ENCODE results near the gene UNC119B.
"Not testable (repeated sequence)": the region's sequence is repeated elsewhere in the genome, so short reads cannot be mapped to it uniquely, and the experiment has no call there.

The UNC119B gene

DNA sequence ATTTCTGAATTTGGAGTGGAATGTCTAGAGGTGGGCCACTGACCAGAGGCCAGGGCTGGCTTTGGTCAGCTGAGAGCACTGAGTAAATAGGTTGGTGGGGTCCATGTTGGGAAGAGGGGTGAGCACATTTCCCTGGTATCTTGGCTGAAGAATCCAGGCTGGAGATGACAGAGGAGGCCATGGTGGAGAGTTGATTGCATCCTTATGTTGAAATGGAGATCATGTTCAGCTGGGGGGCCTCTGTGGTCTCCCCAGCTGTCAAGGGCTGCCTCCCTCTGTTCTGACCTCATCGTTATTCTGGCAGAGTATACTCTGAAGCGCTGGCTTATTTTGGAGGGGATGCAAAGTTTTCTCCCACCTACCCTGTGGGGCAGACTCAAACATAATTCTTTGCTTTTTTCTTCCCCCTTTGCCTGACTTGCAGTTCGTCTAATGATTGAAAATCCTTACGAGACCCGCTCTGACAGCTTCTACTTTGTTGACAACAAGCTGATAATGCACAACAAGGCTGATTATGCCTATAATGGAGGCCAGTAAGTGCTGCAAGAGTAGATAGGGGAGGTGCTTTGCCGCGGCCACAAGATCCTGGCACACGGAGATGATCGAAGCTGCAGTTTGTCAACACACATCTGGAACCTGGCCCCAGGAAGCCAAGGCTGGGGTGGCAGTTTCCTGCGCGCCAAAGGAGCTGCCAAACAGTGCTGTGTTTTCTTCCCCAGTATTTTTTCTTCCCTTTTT lies 9.4 kb downstream of the UNC119B start:
- no peak for DNase-seq (ENCODE audit: low spot score)

- DNase-seq (ENCODE audit: low spot score): peak; percentile 51
Measured at GRCh38 chr12:120720234-120720986, 10.2 kb downstream of the UNC119B start.

DNA sequence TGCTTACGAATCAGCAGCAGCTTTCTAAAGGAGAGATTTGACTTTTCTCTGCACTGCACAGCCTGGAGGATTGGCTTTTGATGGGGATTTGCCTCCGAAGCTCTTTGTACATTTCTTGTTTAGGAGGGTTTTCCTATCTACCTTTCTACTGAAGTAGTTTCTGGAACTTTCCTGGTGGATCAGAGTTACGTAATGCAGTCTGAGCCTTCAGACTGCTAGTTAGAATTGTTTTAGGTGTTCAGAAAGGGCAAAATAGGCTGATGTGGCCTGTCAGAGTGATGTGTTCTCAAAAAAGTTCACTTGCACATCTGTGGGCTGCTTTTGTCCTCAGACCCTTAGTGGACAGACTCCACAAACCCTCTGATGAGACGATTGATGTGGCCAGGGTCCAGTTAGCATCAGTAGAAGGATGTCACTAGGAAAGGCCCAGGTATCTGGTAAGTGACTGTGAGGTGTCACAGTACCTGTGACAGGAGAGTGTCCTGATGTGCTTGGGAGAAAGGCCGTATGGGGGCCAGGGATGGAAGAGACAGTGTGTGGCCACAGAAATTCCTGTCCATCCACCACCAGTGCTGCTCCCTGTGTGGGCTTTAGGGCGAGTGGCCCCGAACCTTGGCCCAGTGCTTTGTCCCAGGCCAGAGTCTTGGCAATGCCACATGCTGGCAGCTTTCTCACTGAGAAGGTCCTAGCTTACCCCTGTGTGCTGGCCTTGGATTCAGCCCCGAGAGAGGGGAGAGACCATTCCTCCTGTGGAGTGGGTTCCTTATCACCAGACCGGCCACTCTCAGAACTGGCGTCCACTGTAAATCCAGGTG lies 10.9 kb downstream of the UNC119B start:
- no peak for DNase-seq (ENCODE audit: low spot score)

DNA sequence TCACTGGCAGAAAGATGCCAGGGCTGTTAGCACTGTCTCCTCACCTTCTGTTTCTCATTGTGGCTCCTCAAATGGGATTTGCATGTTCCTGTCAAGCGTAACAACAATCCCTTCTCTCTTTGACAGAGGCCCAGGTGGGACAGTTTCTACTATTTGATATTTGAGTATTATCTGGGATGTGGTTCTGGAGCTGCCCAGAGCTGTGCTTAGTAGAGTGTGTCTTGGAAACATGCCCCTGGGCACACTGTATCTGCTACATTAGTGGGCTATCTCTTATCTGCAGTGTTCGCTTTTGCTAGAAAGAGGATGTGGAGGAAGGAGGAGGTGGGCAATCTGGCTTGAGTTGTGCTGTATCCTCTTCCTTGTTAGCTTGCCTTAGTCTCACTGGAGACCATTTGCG lies 11.6 kb downstream of the UNC119B start:
- DNase-seq (ENCODE audit: low spot score): no peak

DNA sequence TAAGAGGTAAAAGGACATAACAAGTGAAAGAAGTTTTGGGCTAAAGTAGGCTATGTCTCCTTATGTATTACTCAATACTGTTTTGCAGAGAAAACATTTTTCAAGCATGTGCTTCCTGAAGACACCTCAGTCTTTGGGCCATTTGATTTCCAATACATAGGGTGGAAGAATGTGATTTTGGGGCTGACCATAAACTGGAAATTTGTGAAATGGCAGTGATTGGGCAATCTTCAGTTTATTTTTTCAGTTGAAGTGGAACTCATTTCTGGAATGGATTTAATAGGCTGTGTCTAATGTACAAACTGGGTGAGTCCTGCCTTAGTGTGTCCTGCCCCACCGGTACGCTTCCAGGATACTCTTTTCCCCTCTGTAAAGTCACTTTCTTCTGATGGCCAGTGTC lies 12.5 kb downstream of the UNC119B start:
- no peak for DNase-seq (ENCODE audit: low spot score)

DNA sequence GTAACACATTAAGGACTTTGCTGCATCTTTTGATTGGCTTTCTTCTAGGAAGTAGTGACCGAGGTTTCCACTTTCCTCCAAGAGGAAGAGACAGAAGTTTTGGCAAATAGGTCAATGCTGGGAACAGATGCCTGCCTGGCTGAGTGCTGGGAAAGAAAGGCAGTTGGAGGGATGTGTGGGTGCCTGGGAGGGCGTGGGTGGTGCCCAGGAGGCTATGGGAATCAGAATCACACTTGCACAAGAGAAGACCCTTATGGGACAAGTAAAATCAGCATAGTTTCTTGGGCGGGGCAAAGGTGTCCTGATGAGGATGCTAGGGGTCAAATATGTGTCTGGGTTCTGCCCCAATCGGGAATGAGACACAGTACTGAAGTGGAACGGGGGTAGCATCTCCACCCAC lies 14.5 kb downstream of the UNC119B start:
- no peak for DNase-seq (ENCODE audit: low spot score)

DNA sequence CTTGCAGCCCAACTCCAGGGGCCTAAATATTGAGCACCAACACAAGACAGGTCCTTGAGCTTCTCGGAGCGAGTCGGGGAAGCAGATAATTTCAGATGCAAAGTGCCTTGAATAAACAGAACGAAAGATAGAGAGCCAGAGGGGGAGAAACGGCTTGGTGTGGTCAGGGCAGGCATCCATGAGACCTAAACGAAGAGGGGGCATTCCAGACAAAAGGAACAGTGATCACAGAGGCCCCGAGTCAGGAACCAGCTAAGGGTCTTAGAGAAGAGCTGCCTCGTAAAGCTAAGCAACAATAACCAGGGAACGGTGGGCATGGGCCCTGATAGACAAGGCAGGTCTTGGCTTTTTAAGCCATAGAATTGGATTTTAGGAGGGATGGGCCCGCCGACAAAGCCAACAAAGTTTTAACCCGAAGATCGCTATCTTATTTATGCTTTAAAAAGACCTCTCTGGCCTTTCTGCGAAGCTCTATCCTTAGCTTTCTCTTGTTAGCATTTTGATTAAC lies 14.9 kb downstream of the UNC119B start:
- no peak for DNase-seq (ENCODE audit: low spot score)

DNA sequence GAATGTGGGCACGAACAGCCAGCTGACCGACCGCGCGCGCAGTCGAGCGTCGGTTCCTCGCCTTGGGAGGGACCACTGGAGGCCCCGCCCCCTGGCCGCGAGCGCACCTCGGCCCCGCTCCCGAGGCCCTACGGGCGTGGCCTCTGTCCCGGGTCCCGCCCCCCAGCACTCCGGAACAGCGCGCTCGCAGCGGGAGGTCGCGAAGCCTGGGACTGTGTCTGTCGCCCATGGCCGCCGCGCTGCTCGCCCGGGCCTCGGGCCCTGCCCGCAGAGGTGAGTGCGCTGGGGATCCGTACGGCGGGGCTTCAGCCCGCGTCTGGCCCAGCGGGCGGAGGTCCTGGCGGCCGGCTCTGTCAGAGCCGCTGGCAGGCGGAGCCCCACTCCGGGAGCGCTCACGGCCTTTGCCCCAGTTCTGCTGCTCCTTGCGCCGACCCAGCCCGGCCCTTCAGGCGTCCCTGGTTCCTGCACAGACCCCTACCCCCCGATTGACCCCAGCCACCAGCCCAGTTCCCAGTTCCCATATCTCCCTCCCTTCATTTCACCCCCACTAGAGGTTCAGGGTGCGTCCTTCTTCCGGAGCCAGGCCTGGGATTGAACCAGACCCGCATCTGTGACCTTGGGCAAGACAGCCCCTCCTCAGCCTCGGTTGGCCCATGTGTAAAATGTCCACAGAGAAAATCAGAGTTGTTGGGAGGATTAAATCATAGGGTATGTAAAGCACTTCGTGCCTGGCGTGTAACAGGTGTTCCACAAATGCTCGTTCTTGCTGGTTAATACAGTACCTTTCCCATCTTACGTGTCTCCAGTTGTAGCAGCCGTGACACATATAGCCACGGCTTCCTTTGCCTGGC lies 15.6 kb downstream of the UNC119B start, which contains the start of gene ACADS:
ACADS (plus strand) TSS at position 168 of the 851 bp plus-strand sequence; CDS start at position 228, 60 bp downstream.
- peak; percentile 89 for DNase-seq (ENCODE audit: low spot score)

- no peak for DNase-seq (ENCODE audit: low spot score)
Measured at GRCh38 chr12:120726510-120726793, 16.2 kb downstream of the UNC119B start.

- no peak for DNase-seq (ENCODE audit: low spot score)
Measured at GRCh38 chr12:120726961-120727360, 16.7 kb downstream of the UNC119B start.

- DNase-seq (ENCODE audit: low spot score): not testable (repeated sequence)
Measured at GRCh38 chr12:120732198-120732597, 21.9 kb downstream of the UNC119B start.

DNA sequence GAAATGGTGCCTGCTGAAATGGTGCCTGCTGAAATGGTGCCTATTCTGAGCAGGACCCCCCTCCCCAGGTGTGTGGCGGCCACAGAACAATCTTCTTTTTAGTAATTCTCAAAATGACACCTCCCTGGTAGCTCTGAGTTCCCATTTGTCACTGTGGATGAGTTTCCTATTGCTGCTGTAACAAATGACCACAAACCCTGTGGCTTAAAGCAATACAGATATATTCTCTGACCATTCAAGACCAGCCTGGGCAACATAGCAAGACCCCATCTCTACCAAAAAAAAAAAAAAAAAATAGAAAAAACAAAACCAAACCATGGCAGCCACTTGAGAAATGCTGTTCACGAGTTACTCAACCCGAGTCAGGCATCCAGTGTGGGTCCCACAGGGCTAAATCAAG lies 23.3 kb downstream of the UNC119B start:
- no peak for DNase-seq (ENCODE audit: low spot score)

GRCh38 chr12:120734210-120734609 lies 24.0 kb downstream of the UNC119B start:
- no peak for DNase-seq (ENCODE audit: low spot score)

DNA sequence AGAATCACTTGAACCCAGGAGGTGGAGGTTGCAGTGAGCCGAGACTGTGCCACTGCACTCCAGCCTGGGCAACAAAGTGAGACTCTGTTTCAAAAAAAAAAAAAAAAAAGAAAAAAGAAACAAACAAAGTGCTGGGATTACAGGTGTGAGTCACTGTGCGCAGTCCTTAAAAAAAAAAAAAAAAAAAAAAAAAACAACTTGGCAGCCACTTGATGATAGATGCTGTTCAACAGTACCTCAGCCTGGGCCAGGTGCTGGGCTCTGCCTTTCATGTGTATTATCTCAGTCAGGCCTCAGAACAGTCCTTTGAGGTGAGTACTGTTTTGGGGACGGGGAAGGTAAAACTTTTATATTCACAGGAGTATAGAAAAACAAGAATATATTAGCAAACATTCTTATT lies 24.9 kb downstream of the UNC119B start:
- no peak for DNase-seq (ENCODE audit: low spot score)

DNA sequence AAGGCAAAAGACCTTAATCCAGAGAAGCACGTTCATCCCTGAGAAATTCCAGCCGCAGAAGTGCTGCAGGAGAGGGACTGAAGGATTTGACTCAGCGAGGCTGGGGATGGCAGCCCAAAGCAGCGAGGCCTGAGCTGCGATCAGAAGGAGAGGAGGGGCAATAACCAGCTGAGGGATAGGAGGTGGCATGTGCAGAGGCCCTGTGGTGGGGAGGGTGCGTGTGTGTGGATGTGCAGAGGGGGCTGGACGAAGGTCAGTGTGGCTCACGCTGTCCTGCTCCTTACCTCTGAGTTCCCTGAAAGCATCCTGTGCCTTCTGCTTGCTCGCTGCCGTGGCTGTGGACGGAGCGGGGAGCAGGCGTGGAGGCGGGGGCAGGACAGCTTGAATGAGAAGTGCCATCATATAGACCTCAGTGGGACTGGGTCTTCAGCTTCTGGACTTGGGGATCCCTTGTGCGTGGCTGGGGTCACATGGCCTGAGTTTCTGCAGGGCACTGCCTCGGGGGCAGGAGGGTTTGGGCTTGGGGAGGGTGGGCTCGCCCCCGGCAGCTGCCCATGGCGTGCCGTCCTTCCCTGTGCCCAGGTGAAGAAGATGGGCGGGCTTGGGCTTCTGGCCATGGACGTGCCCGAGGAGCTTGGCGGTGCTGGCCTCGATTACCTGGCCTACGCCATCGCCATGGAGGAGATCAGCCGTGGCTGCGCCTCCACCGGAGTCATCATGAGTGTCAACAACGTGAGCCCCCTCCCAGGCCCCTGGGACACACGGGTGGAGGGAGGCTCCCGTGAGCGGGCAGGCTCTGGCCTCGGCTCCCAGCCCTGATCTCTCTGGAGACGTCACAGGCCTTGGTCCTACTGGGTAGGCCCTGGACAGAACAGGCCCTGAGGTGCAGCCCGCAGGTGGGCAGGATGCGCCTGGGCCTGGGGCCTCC lies 26.4 kb downstream of the UNC119B start:
- DNase-seq (ENCODE audit: low spot score): no peak

DNA sequence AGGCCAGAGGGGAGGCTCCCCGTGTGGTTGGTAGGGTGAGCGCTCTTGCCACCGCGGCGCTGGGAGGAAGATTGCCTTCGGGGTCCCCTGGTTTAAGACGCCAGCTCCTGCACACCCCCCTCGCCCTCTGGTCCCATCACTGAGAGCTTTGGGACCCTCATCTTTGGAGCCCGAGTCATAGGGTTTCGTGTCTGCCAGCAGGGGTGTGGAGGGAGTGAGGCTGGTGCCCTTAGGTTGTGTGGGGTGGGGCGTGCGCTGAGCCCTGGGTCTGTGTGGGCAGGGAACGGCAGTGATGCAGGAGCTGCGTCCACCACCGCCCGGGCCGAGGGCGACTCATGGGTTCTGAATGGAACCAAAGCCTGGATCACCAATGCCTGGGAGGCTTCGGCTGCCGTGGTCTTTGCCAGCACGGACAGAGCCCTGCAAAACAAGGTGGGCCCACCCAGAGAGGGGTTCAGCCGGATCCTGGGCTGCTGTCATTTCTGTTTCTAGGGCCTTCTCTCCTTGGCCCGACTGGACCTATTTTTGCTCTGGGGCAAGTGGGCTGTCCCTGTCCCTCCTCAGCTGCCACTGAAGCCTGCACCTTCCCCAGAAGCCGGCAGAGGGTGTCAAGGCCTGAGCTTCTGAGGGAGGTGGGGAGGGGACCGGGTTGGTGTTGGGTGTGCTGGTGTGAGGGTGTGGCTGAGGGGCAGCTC lies 27.4 kb downstream of the UNC119B start:
- no peak for DNase-seq (ENCODE audit: low spot score)

- DNase-seq (ENCODE audit: low spot score): no peak
Measured at GRCh38 chr12:120738252-120739030, 28.2 kb downstream of the UNC119B start.

- DNase-seq (ENCODE audit: low spot score): no peak
Measured at GRCh38 chr12:120739031-120739762, 28.9 kb downstream of the UNC119B start.

Measured in kidney tubule cell (primary cell).